WTC11 (cell line): ENCODE measurements around the gene SERPINE1. TPM values are rescaled to one million over a fixed set of nuclear protein-coding genes. Genes with fewer than 3 reads are reported as not detected.

ENCODE experiments used
- ATAC-seq: fragments of 200-7000 bp; cut with Tn5 transposase; 2 replicates; pipeline ENCODE4 v1.10.0; 2021; ENCODE audit warnings: mild to moderate bottlenecking, moderate library complexity
- CTCF ChIA-PET: fragments of 300-600 bp; sonication (Branson Sonifier 250); formaldehyde crosslinking; loops from one replicate; lab custom pipeline; 2021; ENCODE audit warnings: antibody characterized with exemption; lab: Charles Lee
- POLR2A ChIA-PET: fragments of 350-600 bp; sonication (Branson Sonifier 250); formaldehyde crosslinking; loops from one replicate; lab custom pipeline; 2021; ENCODE audit warnings: antibody characterized with exemption; lab: Charles Lee
- DNase-seq: peaks from one replicate; pipeline ENCODE4 v3.0.0; 2021; ENCODE audit warnings: low spot score
- H3K27ac Mint-ChIP-seq: 2 replicates; pipeline ENCODE4 v1.8.0; 2021; ENCODE audit warnings: mixed read lengths
- H3K27me3 Mint-ChIP-seq: 2 replicates; pipeline ENCODE4 v1.8.0; 2021; ENCODE audit warnings: low read depth, mild to moderate bottlenecking, moderate library complexity, mixed read lengths
- H3K36me3 Mint-ChIP-seq: 2 replicates; pipeline ENCODE4 v1.8.0; 2021; ENCODE audit warnings: mixed read lengths
- H3K4me1 Mint-ChIP-seq: 2 replicates; pipeline ENCODE4 v1.8.0; 2022; ENCODE audit warnings: mixed read lengths
- H3K4me3 Mint-ChIP-seq: 2 replicates; pipeline ENCODE4 v1.8.0; 2021; ENCODE audit warnings: mild to moderate bottlenecking, moderate library complexity, mixed read lengths
- H3K9me3 Mint-ChIP-seq: 2 replicates; pipeline ENCODE4 v1.8.0; 2021; ENCODE audit warnings: mixed read lengths
- AR ChIP-seq: fragments of 250-450 bp; sonication (Bioruptor Pico); IDR thresholded peaks from 2 replicates; pipeline ENCODE4 v1.9.0; 2021; ENCODE audit warnings: mild to moderate bottlenecking
- ATF2 ChIP-seq: sonication (generic); formaldehyde crosslinking; IDR thresholded peaks from 2 replicates; pipeline ENCODE4 v1.8.1; 2022; ENCODE audit warnings: low read depth, missing genetic modification reagents, borderline replicate concordance
- CBFB ChIP-seq: sonication (generic); formaldehyde crosslinking; IDR thresholded peaks from 2 replicates; pipeline ENCODE4 v1.8.1; 2022; ENCODE audit warnings: mild to moderate bottlenecking, low read depth, missing genetic modification reagents
- CDX4 ChIP-seq: fragments of 250-450 bp; sonication (Bioruptor Pico); IDR thresholded peaks from 2 replicates; pipeline ENCODE4 v1.9.0; 2021; ENCODE audit warnings: moderate library complexity, mild to moderate bottlenecking, inconsistent platforms, borderline replicate concordance
- CTCF ChIP-seq: fragments of 200-600 bp; IDR thresholded peaks from 2 replicates; pipeline ENCODE4 v1.8.0; 2022; ENCODE audit warnings: antibody characterized with exemption
- ELF4 ChIP-seq: sonication (generic); formaldehyde crosslinking; IDR thresholded peaks from 2 replicates; pipeline ENCODE4 v1.8.1; 2022; ENCODE audit warnings: low read depth, mild to moderate bottlenecking, moderate library complexity, missing genetic modification reagents
- FOXJ3 ChIP-seq: sonication (generic); formaldehyde crosslinking; IDR thresholded peaks from 2 replicates; pipeline ENCODE4 v1.9.0; 2021; ENCODE audit warnings: missing genetic modification reagents, mild to moderate bottlenecking, borderline replicate concordance
- FOXK1 ChIP-seq: sonication (generic); formaldehyde crosslinking; IDR thresholded peaks from 2 replicates; pipeline ENCODE4 v1.8.0; 2022; ENCODE audit warnings: mild to moderate bottlenecking, moderate library complexity, missing genetic modification reagents
- IRF2 ChIP-seq: sonication (generic); formaldehyde crosslinking; IDR thresholded peaks from 2 replicates; pipeline ENCODE4 v1.8.0; 2022; ENCODE audit warnings: low read depth, missing genetic modification reagents, borderline replicate concordance
- MLX ChIP-seq: sonication (generic); formaldehyde crosslinking; IDR thresholded peaks from 2 replicates; pipeline ENCODE4 v1.8.1; 2023; ENCODE audit warnings: mild to moderate bottlenecking, missing genetic modification reagents, moderate library complexity
- NR1H2 ChIP-seq: sonication (generic); formaldehyde crosslinking; IDR thresholded peaks from 2 replicates; pipeline ENCODE4 v1.9.0; 2021; ENCODE audit warnings: mild to moderate bottlenecking, moderate library complexity, missing genetic modification reagents
- NR2C2 ChIP-seq: sonication (generic); formaldehyde crosslinking; IDR thresholded peaks from 2 replicates; pipeline ENCODE4 v1.8.0; 2022; ENCODE audit warnings: mild to moderate bottlenecking, missing genetic modification reagents
- SP1 ChIP-seq: sonication (generic); formaldehyde crosslinking; conservative IDR thresholded peaks from 2 replicates; pipeline ENCODE4 v1.8.1; 2022; ENCODE audit warnings: missing genetic modification reagents
- STAT6 ChIP-seq: sonication (generic); formaldehyde crosslinking; conservative IDR thresholded peaks from 2 replicates; pipeline ENCODE4 v1.8.1; 2023; ENCODE audit warnings: mild to moderate bottlenecking, low read depth, missing genetic modification reagents, moderate library complexity
- TP53 ChIP-seq: sonication (generic); formaldehyde crosslinking; IDR thresholded peaks from 2 replicates; pipeline ENCODE4 v1.8.1; 2023; ENCODE audit warnings: mild to moderate bottlenecking, missing genetic modification reagents
- USF1 ChIP-seq: sonication (generic); formaldehyde crosslinking; IDR thresholded peaks from 2 replicates; pipeline ENCODE4 v1.8.0; 2022; ENCODE audit warnings: mild to moderate bottlenecking, missing genetic modification reagents
- ZNF138 ChIP-seq: sonication (generic); formaldehyde crosslinking; conservative IDR thresholded peaks from 2 replicates; pipeline ENCODE4 v1.8.1; 2022; ENCODE audit warnings: mild to moderate bottlenecking, moderate library complexity, missing genetic modification reagents
- ZNF423 ChIP-seq: fragments of 250-450 bp; sonication (Bioruptor Pico); IDR thresholded peaks from 2 replicates; pipeline ENCODE4 v2.1.2; 2022; ENCODE audit warnings: mild to moderate bottlenecking, moderate library complexity
- ZNF532 ChIP-seq: fragments of 250-450 bp; sonication (Bioruptor Pico); IDR thresholded peaks from 2 replicates; pipeline ENCODE4 v1.9.0; 2021; ENCODE audit warnings: mild to moderate bottlenecking, borderline replicate concordance
- ZNF671 ChIP-seq: fragments of 250-450 bp; sonication (Bioruptor Pico); IDR thresholded peaks from 2 replicates; pipeline ENCODE4 v1.8.0; 2021; ENCODE audit warnings: mild to moderate bottlenecking
- total RNA-seq: library from RNA; stranded (reverse); gene quantifications from 3 replicates; pipeline ENCODE4 v1.2.3, GENCODE V29; 2021

Gene SERPINE1
- total RNA-seq, 1 experiment from 2014 or later = 2.6 TPM

GRCh38 chr7:101134399-101134980 is 7.6 kb downstream of the SERPINE1 start (continued):
- TF ChIP-seq IRF2 (CRISPR knock-in tag) (no peak), CTCF (no peak)
- TF ChIP-seq, all 79 proteins: peak for 0

GRCh38 chr7:101137651-101138212 is 10.8 kb downstream of the SERPINE1 start:
- no peak for DNase-seq
- no peaks in the 10 kb centered on the region for H3K9me3 Mint-ChIP-seq
- H3K27me3 Mint-ChIP-seq = no peaks in the 10 kb centered on the region; the same call in 1 of the 2 replicates
- no peaks in the 10 kb centered on the region for H3K36me3 Mint-ChIP-seq
- H3K27ac Mint-ChIP-seq = no peak overlapping the region
- ChIA-PET CTCF (interaction anchor here (0.5 to 8.1 kb wide), 12 partner anchors 10 to 243 kb away, joined by 3 to 217 read pairs (median 3); partner anchors contain the start of genes ACHE, COL26A1 and SERPINE1), POLR2A (no interaction called here)
- ATAC-seq = no peak
- no peak overlapping the region for H3K4me3 Mint-ChIP-seq
- peaks cover 50% of the 10 kb centered on the region for H3K4me1 Mint-ChIP-seq
- TF ChIP-seq CDX4 (CRISPR knock-in tag) (no peak), USF1 (CRISPR knock-in tag) (no peak), ZNF532 (CRISPR knock-in tag) (no peak), CBFB (CRISPR knock-in tag) (no peak), FOXK1 (no peak), ZNF423 (CRISPR knock-in tag) (no peak), NR1H2 (CRISPR knock-in tag) (no peak), ATF2 (CRISPR knock-in tag) (no peak), NR2C2 (CRISPR knock-in tag) (no peak), STAT6 (CRISPR knock-in tag) (no peak), TP53 (CRISPR knock-in tag) (no peak), ELF4 (CRISPR knock-in tag) (no peak), FOXJ3 (CRISPR knock-in tag) (no peak), AR (no peak), ZNF671 (CRISPR knock-in tag) (no peak), MLX (CRISPR knock-in tag) (no peak), SP1 (CRISPR knock-in tag) (no peak), ZNF138 (CRISPR knock-in tag) (no peak)
